ENCODE results near the gene BRF1.

BRF1 gene

GRCh38 chr14:105185001-105185400 is 115.8 kb downstream of the BRF1 start:
- no peak for DNase-seq
- intact Hi-C loops (cut with DNase I) = no loop called here

GRCh38 chr14:105184461-105184860 is 116.3 kb downstream of the BRF1 start:
- DNase-seq = no peak
- intact Hi-C loops (cut with DNase I) = no loop called here

- intact Hi-C loops (cut with DNase I) = no loop called here
- no peak for DNase-seq
Measured at GRCh38 chr14:105182296-105183020, 118.3 kb downstream of the BRF1 start.

GRCh38 chr14:105181549-105182295 is 119.1 kb downstream of the BRF1 start:
- intact Hi-C loops (cut with DNase I) = no loop called here
- no peak for DNase-seq

GRCh38 chr14:105180592-105181548 is 119.9 kb downstream of the BRF1 start, which contains the start of gene NUDT14:
Gene NUDT14, minus strand, starts transcription at chr14:105181312. Its CDS starts 103 bp downstream, at chr14:105181209.
- DNase-seq = peak in 5 of 10 donors; percentile 62 to 93 (median 67)
- intact Hi-C loops (cut with DNase I) = no loop called here

GRCh38 chr14:105179191-105179590 is 121.6 kb downstream of the BRF1 start:
- DNase-seq = no peak
- intact Hi-C loops (cut with DNase I) = no loop called here

GRCh38 chr14:105178868-105179140 is 122.0 kb downstream of the BRF1 start:
- intact Hi-C loops (cut with DNase I) = no loop called here
- no peak for DNase-seq

GRCh38 chr14:105178069-105178867 is 122.5 kb downstream of the BRF1 start:
- DNase-seq = no peak
- intact Hi-C loops (cut with DNase I) = no loop called here

GRCh38 chr14:105177082-105177481 is 123.7 kb downstream of the BRF1 start:
- DNase-seq = no peak
- intact Hi-C loops (cut with DNase I) = no loop called here

GRCh38 chr14:105176513-105176912 is 124.3 kb downstream of the BRF1 start:
- DNase-seq = no peak
- intact Hi-C loops (cut with DNase I) = no loop called here

GRCh38 chr14:105173901-105174894 is 126.6 kb downstream of the BRF1 start:
- no peak for DNase-seq
- intact Hi-C loops (cut with DNase I) = no loop called here

GRCh38 chr14:105173145-105173544 is 127.7 kb downstream of the BRF1 start:
- DNase-seq = no peak
- intact Hi-C loops (cut with DNase I) = no loop called here

GRCh38 chr14:105172476-105172875 is 128.3 kb downstream of the BRF1 start:
- intact Hi-C loops (cut with DNase I) = no loop called here
- no peak for DNase-seq

- DNase-seq = no peak
- intact Hi-C loops (cut with DNase I) = no loop called here
Measured at GRCh38 chr14:105171004-105171673, 129.7 kb downstream of the BRF1 start.

- intact Hi-C loops (cut with DNase I) = loop anchor here (5.0 kb wide), 1 partner anchor 78 kb away; no protein-coding TSS in a partner anchor
Measured at GRCh38 chr14:105169776-105170655, 130.8 kb downstream of the BRF1 start.

GRCh38 chr14:105168979-105169507 is 131.8 kb downstream of the BRF1 start:
- peak in 2 of 10 donors; percentile 29 to 44 for DNase-seq
- intact Hi-C loops (cut with DNase I) = loop anchor here (5.0 kb wide), 1 partner anchor 77 kb away; no protein-coding TSS in a partner anchor

More at GRCh38 chr14:105169776-105170655, 130.8 kb downstream of the BRF1 start:
- DNase-seq = no peak

- intact Hi-C loops (cut with DNase I) = loop anchor here (5.0 kb wide), 1 partner anchor 76 kb away; no protein-coding TSS in a partner anchor
- peak in 9 of 10 donors; percentile 26 to 93 (median 63) for DNase-seq
Measured at GRCh38 chr14:105168496-105168978, 132.3 kb downstream of the BRF1 start, which contains the start of gene JAG2. Gene JAG2, minus strand, starts transcription at chr14:105168776. Its CDS starts 356 bp downstream, at chr14:105168420.

Data from posterior cingulate gyrus (tissue), 11 donors.